Middle frontal gyrus (tissue), 1 donor: ENCODE results near the gene EIF4E3.

Experiments used
- DNase-seq: peaks from one replicate; pipeline ENCODE4 v3.0.0-alpha.2; 2015; ENCODE audit warnings: low spot score; ENCODE audit errors: extremely low spot score

The EIF4E3 gene

DNA sequence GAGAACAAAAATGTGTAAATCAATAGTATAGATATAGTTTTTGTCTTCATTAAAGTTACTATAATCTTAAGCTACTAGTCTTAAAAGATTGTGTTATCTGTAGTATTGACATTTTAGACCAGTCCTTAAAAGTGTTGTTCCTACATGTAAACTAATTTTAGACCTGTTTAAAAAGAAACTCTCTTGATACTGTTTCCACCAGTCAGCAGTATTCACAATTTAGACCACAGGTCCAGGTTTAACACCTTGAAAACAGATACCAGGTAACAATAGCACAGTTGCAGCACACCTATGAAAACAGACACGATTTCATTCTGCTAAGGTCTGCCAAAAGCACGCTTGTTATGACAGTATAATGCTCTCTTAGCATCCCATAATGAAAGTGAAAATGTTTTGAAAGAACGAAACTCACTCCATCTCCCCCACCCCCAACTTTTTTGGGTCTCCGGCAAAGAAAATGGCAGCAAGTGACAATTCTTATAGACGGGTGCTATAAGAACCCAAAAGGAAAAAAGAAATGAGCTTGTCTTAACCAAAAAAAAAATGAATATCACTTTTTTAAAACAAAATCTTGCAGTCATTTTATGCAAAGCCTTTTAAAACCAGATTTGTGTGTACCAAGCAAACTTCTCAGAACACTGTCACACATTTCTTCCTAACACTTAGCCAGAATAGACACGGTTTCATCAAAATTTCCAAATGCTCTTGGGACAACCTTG is 1.6 kb downstream of the EIF4E3 start:
- no peak for DNase-seq

DNA sequence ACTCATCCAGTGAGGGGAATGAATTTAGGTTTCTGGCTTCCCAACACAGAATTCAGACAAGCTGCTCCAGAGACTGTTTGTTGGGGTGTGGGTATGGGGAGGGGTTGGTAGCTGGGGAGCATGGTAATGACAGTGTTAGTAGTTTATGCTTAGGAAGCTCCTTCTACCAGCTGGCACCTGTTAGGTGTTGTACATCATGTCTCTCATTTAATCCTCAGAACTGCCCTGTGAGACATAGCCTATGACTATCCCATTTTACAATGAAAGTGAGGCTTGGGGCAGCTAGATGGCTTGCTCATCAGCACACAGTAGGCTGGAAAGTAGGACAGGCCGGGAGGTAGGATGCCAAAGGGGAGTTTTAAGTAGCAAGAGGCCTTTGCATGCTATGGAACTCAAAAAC is 2.5 kb downstream of the EIF4E3 start:
- DNase-seq, result no peak

DNA sequence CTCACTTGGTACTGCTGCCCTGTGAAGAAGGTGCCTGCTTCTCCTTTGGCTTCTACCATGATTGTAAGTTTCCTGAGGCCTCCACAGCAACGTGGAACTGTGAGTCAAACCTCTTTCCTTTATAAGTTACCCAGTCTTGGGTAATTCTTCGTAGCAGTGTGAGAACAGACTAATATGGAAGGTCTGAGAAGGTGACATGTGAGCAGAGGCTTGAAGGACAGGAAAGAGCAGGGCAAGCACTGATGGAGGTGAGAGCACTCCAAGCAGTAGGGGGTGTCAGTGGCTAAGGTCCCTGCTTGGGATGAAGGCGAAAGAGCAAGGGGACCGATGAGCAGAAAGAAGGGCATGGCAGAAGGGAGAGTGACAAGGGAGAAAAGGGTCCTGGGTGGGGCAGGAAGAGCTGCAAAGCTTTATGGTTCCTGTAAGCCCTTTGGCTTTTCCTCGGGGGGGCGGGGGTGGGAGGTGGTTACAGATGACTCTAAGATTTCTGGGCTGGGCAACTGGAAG is 3.5 kb downstream of the EIF4E3 start:
- no peak for DNase-seq

DNA sequence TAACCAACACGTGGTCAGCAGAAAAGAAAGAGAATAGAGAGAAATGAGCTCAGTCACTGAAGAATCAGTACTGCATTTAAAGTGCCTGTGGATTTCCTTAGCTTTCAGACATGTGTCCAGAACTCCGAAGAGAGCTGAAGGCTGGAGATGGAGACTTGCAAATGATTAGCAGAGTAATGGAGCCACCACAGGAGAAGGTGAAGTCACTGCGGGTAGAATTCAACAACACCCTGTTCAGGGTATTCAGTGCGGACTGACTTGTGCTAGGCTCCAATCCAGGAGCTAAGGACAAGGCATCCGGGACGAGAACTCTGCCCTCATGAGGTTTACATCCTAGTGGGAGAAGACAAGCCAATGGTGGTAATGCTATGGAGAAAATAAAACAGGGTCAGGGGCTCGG is 4.2 kb downstream of the EIF4E3 start:
- no peak for DNase-seq

DNA sequence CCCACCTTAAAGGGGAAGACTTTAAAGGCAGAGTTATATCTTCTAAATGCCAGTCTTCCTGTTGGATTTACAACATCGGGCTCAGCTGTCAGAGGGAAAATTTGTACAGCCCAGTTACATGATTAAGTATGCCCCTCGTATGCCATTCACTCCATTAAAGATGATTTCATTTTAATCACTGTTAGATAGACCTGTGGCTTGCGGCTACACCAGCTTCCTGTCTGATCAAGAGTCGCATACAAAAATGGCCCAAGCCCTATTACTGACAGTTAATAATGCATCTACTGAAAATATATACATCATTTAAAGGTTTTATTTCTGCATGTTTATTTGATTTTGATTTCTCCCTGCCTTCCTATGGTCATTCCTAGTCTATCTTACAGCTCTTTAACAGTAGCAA is 7.1 kb downstream of the EIF4E3 start:
- DNase-seq, result no peak

DNA sequence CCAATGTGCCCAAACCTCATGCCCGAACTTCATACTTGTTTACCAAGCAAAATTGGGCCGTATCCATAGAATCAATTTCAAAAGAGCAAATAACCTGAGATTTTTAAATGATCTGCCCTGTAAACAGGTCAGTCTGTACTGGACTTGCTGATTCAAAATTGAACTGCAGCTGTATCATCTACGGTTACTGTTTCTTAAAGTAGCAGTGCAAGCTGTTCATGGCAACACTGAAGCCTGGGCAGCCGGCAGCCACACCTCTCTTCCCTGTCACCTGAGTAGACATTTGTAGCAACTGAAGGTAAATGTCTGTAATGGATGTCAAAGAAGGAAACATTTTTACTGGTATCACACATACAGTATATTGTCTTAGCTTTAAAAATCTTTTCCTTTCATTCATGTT is 10.6 kb downstream of the EIF4E3 start:
- DNase-seq, result no peak

DNA sequence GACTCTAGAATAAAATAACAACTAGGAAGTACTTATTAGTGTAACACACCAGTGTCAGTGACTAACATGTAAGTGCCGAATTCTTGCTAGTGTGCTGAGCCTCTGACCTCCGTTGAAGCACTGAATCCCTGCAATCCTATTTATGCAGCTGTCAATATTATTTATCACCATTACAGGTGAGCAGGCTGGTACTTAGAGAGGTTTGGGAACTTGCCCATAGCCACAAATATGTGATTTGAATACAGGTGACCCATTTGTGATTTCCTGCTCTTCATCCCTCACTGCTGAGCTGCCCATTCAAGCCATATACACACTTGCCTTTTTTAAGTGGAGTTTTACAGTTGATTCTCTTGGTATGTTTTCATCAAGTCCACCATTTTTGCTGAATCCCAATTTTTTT is 12.2 kb downstream of the EIF4E3 start:
- DNase-seq, result no peak

DNA sequence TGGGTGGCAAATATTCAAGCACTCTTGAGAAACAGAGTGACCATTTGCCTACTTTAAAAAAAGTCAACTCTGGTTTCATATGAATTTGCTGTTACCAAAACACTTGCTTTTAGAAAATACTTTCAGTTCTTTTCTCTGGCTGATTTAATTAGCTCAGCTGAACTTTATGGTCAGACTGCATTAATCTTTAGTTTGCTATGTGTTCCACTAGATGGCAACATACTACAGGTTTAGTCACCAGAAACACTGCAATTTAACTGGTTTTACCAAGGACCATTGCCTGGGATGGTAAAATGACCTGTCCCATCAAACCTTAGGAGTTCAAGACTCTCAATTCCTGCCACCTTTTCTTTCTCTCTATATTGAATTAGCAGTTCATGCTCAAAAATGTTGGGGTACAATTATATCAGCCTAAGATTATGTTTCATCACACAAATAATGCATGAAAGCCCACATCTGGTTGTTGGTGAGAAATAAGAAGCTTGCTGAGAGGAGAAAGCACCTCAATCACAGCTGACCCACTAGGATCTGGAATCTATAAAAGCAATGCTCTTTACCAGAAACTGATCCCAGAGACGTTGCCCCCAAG is 14.2 kb downstream of the EIF4E3 start:
- peak; percentile 53 for DNase-seq

DNA sequence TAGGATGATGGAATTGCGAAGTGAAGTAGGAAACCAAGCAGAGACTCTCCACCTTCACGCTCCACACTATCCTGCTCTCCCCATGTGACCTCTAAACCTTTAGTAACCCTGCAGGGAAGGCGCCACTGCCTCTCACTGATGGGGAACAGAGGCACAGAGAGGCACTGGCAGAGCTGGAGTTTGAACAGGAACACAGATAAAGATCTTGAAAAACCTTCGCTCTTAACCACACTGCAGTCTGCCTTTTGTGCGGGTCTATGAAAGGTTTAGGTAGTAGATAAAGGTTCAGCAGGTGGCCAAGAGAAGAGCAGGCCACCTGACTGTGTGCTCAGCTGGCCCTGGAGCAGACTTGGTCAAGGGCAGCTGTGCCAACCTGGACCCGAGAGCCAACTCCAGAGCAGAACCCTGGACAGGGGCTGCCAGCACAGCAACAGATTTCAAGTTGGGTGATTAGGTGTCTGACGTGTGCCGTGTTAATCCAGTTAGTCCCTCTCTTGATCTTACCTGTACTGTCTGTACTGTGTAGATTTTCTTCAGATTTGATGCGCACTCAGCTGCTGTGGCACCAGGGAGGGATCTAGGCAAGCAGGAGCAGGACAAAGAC is 15.2 kb downstream of the EIF4E3 start:
- no peak for DNase-seq

DNA sequence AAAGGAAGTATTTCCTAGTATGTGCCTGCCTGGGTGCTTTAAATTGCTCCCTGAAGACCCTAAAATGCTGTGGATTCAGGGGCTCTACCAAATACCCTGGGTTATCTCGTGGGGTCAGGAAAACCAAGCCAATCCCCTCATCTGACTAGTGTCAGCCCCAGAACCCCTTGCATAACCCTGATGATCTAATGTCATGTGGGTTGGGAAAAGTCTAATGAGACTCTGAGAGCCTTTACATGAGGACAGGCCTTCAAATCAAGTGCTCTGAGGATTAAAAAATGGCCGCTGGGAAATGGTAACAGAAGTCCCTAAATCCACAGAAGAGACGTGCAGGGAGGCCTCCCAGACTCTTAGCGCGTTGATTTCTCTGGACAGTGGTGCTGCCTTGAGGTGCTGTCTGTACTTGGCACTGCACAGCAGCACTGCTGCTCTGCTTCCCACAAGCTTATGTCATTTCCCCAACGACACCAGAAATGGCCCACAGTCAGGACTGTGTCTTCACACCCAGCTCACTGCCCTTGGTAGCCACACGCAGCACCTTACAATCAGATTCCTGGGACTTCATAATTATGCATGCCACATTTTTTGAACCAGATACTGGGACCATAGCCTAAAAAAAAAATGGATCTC is 16.6 kb downstream of the EIF4E3 start:
- DNase-seq, result no peak

DNA sequence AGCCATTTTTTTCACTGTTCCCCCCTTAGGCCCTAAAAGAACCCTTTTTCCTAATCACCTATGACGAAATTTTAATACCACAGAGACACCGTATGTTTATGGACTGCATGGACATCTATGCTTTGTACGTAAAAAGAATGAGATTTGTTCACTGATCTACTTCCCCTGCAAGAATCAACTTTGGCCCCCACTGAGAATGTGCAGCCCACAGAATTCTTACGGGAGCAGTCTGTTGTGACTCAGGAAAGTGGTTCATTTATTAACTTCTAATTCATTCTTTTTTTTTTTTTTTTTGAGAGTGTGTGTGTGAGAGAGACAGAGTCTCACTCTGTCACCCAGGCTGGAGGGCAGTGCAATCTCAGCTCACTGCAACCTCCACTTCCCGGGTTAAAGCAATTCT is 17.6 kb downstream of the EIF4E3 start:
- no peak for DNase-seq

DNA sequence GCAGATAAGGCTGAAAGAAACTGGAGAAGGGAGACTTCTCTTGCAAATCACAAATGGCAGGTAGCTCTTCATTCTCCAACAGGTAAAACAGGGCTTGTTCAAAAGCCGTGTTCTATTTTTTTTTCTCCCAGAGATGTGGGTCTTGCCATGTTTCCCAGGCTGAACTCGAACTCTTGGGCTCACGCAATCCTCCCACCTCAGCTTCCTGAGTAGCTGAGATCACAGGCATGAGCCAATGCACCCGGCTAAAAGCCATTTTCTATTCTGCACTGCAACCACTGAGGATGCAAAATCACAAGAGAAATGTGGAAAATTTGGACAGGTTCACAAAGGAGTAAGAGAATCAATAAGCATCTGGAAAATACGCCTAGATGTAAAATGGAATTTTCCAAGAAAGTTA is 19.5 kb downstream of the EIF4E3 start:
- no peak for DNase-seq

DNA sequence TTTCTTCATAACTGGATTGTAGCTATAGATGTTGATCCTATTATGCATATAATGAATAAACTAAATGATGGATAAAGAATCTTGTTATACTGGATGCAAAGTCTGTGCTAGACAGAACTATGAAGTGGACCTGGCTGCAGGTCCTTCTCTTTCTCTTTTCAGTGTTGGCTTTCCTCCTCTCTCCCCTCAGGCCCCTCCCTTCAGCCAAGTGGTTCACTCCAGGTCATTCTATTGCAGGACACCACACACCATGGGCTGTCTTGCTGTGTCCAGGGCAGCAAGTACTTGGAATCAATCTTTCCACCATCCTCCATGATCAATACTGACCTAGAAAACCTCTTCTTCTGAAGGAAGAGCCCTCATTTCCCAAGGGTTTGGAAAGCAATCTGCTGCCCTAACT is 20.3 kb downstream of the EIF4E3 start:
- no peak for DNase-seq

DNA sequence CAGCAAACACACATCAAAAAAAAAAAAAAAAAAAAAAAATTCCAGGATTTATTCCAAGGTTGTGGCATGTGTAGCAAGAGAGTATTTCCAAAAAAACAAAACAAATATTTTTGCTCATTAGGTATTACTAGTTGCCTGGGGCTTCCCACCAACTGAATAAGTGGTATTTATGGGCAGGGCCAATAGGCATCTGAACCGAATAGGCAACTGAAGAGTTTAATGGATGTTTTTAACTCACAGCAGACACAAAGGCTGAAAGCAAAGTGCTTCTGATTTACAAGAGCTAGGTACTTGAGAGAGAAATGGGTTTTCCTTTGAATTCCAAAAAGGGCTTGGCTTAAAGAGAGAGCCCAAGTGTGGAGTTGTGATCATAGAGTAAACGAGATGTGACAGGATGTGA is 21.4 kb downstream of the EIF4E3 start:
- no peak for DNase-seq

DNA sequence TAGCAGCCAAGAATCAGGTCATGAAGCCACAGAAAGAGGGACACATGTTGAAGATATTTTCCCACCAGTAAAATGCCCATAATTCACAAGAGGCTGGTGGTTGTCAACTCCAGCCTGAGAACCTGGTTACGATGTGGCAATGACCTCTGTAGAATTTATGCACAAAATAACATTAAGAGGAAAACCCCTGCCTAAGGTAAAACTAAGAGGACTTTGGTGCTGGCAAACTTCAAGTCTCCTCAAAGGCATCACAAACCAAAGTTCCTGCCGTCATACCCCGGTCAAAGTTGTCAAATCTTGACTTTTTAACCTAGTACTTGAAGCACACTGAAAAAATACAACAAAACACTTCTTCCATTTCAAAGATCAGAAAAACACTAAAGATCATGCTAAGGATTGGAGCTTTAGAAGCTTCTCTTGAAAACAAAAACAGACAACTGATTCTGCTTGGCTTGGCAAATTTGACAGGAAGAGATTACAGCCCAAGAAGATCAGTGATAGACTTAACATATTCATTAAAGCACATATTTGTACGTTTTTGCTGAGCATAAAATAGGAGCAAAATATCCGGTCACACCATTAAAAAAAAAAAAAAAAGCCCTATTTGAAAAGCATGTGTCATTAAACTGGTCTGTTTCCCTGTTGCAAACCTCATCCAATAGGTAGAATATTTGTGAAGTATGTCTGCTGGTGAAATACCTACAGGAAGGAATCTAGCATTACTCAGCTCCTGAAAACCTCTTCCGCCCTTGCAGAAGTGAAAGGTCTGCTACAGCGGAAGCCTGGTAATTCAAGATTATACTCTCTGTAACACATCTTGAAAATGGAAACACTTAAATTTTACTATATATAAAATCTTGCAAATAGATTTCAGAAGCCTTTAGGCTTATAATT is 22.8 kb downstream of the EIF4E3 start:
- DNase-seq, result no peak

DNA sequence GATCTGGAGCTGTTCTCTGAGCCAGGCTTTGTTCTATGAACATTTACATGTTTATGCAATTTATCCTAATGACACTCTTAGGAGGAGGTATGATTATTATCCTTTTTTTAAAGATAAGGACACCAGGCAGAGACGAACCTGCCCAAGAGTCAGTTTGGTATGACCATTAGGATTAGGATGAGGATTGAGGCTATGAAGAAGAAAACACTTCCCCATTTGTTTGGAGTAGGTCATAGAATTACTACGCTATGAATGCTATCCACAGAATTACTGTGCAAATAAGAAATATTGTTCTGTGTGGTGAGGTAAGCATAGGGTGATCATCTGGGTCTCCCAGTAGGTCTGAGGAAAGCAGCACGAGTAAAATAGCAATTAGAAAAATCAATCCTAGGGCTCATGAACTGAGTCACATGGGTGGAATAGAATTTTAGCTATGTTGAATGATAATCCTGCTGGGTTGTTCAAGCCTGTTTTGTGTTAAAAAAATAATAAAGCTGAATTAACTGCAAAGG is 23.9 kb downstream of the EIF4E3 start:
- no peak for DNase-seq

DNA sequence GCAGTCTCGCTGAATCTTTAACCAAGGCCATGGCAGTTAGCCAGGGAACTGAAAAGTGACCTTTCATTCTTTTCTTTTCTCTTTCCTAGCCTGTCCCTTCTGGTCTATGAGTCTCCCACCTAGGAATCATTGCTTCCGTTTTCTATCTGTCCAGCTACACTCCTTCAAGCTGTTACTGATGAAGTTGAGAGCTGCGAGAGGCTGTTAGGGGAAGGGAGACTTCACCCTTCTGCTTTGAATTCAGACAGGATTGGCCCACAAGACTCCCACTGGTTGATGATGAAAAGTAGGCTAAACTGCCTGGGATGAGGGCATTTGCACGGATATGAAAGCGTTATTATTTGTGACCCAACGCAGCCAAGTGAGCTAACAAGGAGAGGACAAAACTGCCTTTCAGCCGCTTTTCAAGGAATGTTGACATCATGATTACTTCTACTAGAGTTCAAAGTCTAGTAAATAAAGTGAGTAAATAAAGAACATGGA is 30.2 kb downstream of the EIF4E3 start:
- DNase-seq, result no peak

DNA sequence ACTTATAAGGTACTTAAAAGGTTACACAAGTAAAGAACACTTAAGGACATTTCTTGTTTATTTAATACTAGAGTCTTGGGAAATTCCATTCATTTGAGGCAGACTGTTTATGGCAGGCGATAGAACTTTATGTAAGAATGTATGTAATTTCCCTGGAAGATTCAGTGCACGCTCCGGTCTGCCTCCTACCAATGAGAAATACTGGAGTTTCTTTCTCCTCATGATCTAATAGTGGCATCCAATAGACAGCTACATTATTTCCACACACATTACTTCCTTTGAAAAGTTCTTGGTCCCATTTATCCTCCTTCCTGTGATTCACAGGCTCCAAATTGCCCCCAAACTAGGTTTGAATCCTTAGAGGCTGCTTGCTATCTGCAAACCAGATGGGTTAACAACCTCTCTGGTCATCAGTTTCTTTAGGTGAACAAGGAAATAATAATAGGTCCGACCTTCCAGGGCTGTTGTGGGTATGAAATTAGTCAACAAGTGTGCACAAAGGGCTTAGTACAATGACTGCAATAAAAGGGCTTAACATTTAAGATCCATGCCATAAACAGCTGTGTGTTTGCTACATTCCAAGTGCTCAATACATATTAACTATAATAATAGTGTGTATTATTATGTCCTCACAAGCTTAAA is 30.7 kb downstream of the EIF4E3 start:
- DNase-seq, result no peak

DNA sequence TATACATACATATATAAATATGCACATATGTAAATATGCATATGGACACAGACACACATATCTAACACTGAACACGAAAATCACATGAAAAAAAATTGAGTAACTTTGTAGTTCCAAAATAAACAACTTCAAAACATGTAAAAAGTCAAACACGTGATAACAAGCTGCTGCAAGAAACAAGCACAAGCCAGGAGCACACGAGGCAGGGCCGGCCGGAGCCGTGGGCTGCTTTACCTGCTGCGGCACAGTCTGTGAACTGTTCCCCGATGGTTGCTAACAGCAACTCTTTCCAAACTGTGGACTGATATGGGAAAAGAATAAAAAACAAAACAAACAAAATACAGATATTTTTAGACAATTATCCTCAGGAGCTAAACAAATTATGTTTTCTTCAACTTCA is 31.6 kb downstream of the EIF4E3 start:
- DNase-seq, result no peak

DNA sequence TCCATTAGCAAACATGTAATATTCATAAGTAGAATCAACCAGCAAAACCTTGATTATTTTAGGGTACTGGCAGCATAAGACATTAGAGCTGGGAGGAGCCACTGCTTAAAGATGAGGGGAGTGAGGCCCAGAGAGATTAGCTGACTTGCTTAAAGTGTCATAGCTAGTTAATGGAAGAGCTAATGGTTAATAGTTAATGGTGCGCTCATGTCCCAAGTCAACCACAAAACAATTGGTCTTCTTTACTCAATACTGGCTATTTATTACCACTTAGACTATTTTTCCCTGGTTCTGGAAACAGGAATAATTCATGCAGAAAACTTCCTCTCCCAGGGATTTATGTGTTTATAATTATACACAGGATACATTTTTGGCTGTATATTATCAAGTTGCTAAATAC is 33.1 kb downstream of the EIF4E3 start:
- no peak for DNase-seq
